H1 (cell line): ENCODE data around the gene MRRF. TPM values are rescaled to one million over a fixed set of nuclear protein-coding genes. Genes with fewer than 3 reads are reported as not detected.

ENCODE experiments used
- BCL11A ChIP-seq, 2 experiments: IDR thresholded peaks; one replicate each; pipeline ENCODE4 v1.6.1; 2011; ENCODE audit warnings: low read depth in 2 of 2, low read length in 2 of 2, mild to moderate bottlenecking in 2 of 2
- BRCA1 ChIP-seq: IDR thresholded peaks from 2 replicates; pipeline ENCODE4 v1.6.1; 2012; ENCODE audit warnings: low read depth, low read length, improper control_type of control experiment
- CBX5 ChIP-seq: fragments of 300-800, 300-1000 bp; sonication (generic); IDR thresholded peaks from 2 replicates; pipeline ENCODE4 v1.7.1; 2016; ENCODE audit warnings: antibody characterized with exemption, low read length, low read depth
- EGR1 ChIP-seq: IDR thresholded peaks from 2 replicates; pipeline ENCODE4 v1.6.1; 2011; ENCODE audit warnings: low read depth, low read length, borderline replicate concordance
- EZH2 ChIP-seq: fragments of 200-600 bp; sonication (generic); IDR thresholded peaks from 2 replicates; pipeline ENCODE4 v1.7.1; 2012; ENCODE audit warnings: low read depth, mild to moderate bottlenecking, moderate library complexity, low read length, inconsistent platforms; ENCODE audit not compliant: severe bottlenecking
- GABPA ChIP-seq: IDR thresholded peaks from 2 replicates; pipeline ENCODE4 v1.6.1; 2011; ENCODE audit warnings: mild to moderate bottlenecking, low read length, moderate library complexity, borderline replicate concordance; ENCODE audit not compliant: insufficient read depth
- GTF2F1 ChIP-seq: IDR thresholded peaks from 2 replicates; pipeline ENCODE4 v1.6.1; 2012; ENCODE audit warnings: low read depth, low read length, improper control_type of control experiment, borderline replicate concordance
- PHF8 ChIP-seq: fragments of 200-600 bp; sonication (generic); conservative IDR thresholded peaks from 2 replicates; pipeline ENCODE4 v1.7.1; 2012; ENCODE audit warnings: low read depth, mild to moderate bottlenecking, inconsistent platforms, low read length, moderate library complexity
- SP4 ChIP-seq: IDR thresholded peaks from 2 replicates; pipeline ENCODE4 v1.6.1; 2012; ENCODE audit warnings: low read length, inconsistent platforms
- ZNF274 ChIP-seq: IDR thresholded peaks from 2 replicates; pipeline ENCODE4 v1.7.0; 2012; ENCODE audit warnings: low read length, borderline replicate concordance; ENCODE audit errors: extremely low read depth
- polyA plus RNA-seq, 7 experiments: library from polyadenylated mRNA; depleted of rRNA in 3 of 7; stranded (reverse) in 5 of 7; unstranded in 2 of 7; fragments of >200 nt in 5 of 7; fragments of 200-250 nt in 2 of 7; gene quantifications; 1 replicate in 5 of 7; 2 replicates in 1 of 7; 4 replicates in 1 of 7; pipeline versions ENCODE4 v1.2.1 to v1.2.3, GENCODE V29; 2011 to 2013; ENCODE audit warnings: missing spikeins in 2 of 7, mixed read lengths in 2 of 7
- total RNA-seq: library from RNA; stranded (reverse); fragmentation: NEBNext Ultra II Directional; extraction: Animal tissue kit (Norgen Biotek cat#: 25700); gene quantifications from 2 replicates; pipeline ENCODE4 v1.2.1, GENCODE V29; 2021
- TF ChIP-seq, protein P1 (sequence below): fragments of 300-600 bp; sonication (generic); IDR thresholded peaks from 2 replicates; pipeline ENCODE4 v1.7.1; 2012; ENCODE audit warnings: low read length, moderate library complexity, mild to moderate bottlenecking, inconsistent platforms; ENCODE audit not compliant: insufficient replicate concordance

Gene MRRF
- total and polyA plus RNA-seq, 2 of the 8 experiments (the other 6 are each of a cell fraction or from before 2014, with no cell fraction given), result 29.4 to 47.8 TPM

DNA sequence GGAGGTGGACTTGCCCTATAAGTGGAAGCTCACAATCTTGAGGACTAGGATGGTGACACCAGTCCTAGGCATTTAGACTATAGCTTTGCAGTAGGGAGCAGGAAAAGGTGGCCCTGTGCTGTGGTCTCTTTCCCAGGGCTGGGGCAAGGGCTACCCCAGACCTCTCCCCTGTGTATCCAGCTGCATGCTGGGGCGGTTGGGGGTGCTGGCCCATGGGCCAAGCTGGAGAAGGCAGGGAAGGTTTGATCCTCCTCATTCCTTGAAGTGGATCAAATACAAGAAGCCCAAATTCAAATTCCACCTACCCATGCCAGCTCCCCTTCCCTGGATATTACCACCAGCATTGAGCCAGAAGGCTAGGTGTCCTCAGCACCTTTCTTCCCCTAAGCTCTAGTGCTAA is 104.0 kb downstream of the MRRF start (continued):
- TF ChIP-seq, protein P1, sequence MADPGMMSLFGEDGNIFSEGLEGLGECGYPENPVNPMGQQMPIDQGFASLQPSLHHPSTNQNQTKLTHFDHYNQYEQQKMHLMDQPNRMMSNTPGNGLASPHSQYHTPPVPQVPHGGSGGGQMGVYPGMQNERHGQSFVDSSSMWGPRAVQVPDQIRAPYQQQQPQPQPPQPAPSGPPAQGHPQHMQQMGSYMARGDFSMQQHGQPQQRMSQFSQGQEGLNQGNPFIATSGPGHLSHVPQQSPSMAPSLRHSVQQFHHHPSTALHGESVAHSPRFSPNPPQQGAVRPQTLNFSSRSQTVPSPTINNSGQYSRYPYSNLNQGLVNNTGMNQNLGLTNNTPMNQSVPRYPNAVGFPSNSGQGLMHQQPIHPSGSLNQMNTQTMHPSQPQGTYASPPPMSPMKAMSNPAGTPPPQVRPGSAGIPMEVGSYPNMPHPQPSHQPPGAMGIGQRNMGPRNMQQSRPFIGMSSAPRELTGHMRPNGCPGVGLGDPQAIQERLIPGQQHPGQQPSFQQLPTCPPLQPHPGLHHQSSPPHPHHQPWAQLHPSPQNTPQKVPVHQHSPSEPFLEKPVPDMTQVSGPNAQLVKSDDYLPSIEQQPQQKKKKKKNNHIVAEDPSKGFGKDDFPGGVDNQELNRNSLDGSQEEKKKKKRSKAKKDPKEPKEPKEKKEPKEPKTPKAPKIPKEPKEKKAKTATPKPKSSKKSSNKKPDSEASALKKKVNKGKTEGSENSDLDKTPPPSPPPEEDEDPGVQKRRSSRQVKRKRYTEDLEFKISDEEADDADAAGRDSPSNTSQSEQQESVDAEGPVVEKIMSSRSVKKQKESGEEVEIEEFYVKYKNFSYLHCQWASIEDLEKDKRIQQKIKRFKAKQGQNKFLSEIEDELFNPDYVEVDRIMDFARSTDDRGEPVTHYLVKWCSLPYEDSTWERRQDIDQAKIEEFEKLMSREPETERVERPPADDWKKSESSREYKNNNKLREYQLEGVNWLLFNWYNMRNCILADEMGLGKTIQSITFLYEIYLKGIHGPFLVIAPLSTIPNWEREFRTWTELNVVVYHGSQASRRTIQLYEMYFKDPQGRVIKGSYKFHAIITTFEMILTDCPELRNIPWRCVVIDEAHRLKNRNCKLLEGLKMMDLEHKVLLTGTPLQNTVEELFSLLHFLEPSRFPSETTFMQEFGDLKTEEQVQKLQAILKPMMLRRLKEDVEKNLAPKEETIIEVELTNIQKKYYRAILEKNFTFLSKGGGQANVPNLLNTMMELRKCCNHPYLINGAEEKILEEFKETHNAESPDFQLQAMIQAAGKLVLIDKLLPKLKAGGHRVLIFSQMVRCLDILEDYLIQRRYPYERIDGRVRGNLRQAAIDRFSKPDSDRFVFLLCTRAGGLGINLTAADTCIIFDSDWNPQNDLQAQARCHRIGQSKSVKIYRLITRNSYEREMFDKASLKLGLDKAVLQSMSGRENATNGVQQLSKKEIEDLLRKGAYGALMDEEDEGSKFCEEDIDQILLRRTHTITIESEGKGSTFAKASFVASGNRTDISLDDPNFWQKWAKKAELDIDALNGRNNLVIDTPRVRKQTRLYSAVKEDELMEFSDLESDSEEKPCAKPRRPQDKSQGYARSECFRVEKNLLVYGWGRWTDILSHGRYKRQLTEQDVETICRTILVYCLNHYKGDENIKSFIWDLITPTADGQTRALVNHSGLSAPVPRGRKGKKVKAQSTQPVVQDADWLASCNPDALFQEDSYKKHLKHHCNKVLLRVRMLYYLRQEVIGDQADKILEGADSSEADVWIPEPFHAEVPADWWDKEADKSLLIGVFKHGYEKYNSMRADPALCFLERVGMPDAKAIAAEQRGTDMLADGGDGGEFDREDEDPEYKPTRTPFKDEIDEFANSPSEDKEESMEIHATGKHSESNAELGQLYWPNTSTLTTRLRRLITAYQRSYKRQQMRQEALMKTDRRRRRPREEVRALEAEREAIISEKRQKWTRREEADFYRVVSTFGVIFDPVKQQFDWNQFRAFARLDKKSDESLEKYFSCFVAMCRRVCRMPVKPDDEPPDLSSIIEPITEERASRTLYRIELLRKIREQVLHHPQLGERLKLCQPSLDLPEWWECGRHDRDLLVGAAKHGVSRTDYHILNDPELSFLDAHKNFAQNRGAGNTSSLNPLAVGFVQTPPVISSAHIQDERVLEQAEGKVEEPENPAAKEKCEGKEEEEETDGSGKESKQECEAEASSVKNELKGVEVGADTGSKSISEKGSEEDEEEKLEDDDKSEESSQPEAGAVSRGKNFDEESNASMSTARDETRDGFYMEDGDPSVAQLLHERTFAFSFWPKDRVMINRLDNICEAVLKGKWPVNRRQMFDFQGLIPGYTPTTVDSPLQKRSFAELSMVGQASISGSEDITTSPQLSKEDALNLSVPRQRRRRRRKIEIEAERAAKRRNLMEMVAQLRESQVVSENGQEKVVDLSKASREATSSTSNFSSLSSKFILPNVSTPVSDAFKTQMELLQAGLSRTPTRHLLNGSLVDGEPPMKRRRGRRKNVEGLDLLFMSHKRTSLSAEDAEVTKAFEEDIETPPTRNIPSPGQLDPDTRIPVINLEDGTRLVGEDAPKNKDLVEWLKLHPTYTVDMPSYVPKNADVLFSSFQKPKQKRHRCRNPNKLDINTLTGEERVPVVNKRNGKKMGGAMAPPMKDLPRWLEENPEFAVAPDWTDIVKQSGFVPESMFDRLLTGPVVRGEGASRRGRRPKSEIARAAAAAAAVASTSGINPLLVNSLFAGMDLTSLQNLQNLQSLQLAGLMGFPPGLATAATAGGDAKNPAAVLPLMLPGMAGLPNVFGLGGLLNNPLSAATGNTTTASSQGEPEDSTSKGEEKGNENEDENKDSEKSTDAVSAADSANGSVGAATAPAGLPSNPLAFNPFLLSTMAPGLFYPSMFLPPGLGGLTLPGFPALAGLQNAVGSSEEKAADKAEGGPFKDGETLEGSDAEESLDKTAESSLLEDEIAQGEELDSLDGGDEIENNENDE, result no peak
- TF ChIP-seq PHF8, result no peak
- TF ChIP-seq ZNF274, result no peak
- TF ChIP-seq SP4, result no peak
- TF ChIP-seq BRCA1, result no peak
- no peak for TF ChIP-seq BCL11A (IDR thresholded peaks at IDR 0.05; ENCODE audit: low read depth in 2 of 2, low read length in 2 of 2)
- no peak for TF ChIP-seq GABPA
- no peak for TF ChIP-seq CBX5
- TF ChIP-seq GTF2F1, result no peak
- TF ChIP-seq EGR1, result no peak
- no peak for TF ChIP-seq EZH2
